SK-N-SH (cell line): ENCODE results near the gene UCN2. TPM values are rescaled to one million over a fixed set of nuclear protein-coding genes. Genes with fewer than 3 reads are reported as not detected.

ENCODE experiments used
- CTCF ChIA-PET: fragments of 300-600, 350-600 bp; formaldehyde crosslinking; extraction: SDS; loops from one replicate; lab custom pipeline; 2021; lab: Yijun Ruan, JAX
- POLR2A ChIA-PET: fragments of 350-600 bp; sonication (Branson Sonifier 250); formaldehyde crosslinking; extraction: SDS; loops from one replicate; lab custom pipeline; 2020; ENCODE audit warnings: antibody characterized with exemption, inconsistent platforms; lab: Yijun Ruan, JAX
- DNase-seq: peaks from one replicate; pipeline ENCODE4 v3.0.0; 2012
- H2AFZ ChIP-seq: fragments of 200-600 bp; sonication (generic); 2 replicates; pipeline ENCODE4 v1.8.1; 2016; ENCODE audit warnings: antibody characterized with exemption, mild to moderate bottlenecking, low read depth
- H3F3A ChIP-seq: fragments of 200-600 bp; sonication (generic); replicated peaks from 2 replicates; pipeline ENCODE3; 2016; ENCODE audit warnings: antibody characterized with exemption, mild to moderate bottlenecking; ENCODE audit not compliant: insufficient read depth
- H3K27ac ChIP-seq, 2 experiments: fragments of 200-500 bp in 1 of 2; fragments of 200-600 bp in 1 of 2; sonication (Bioruptor generic) in 1 of 2; sonication (generic), shearing (Covaris generic) in 1 of 2; 2 replicates each; pipeline versions ENCODE4 v1.5.1 to v1.6.1; 2014 to 2016; ENCODE audit warnings: low read depth in 2 of 2, inconsistent platforms in 1 of 2, low read length in 1 of 2, mild to moderate bottlenecking in 1 of 2, mixed read lengths in 1 of 2
- H3K27me3 ChIP-seq: fragments of 200-600 bp; sonication (generic), shearing (Covaris generic); 2 replicates; pipeline ENCODE4 v1.6.1; 2016; ENCODE audit warnings: mixed run types; ENCODE audit not compliant: insufficient read depth
- H3K36me3 ChIP-seq, 2 experiments: fragments of 200-500 bp in 1 of 2; fragments of 200-600 bp in 1 of 2; sonication (Bioruptor generic) in 1 of 2; sonication (generic) in 1 of 2; replicated peaks in 1 of 2; 2 replicates each; pipeline versions ENCODE3 to v1.5.1; 2014 to 2016; ENCODE audit warnings: low read length in 1 of 2, mild to moderate bottlenecking in 1 of 2; ENCODE audit not compliant: insufficient read depth in 2 of 2, control insufficient read depth in 1 of 2
- H3K4me1 ChIP-seq, 2 experiments: fragments of 200-500 bp in 1 of 2; fragments of 200-600 bp in 1 of 2; sonication (Bioruptor generic) in 1 of 2; sonication (generic), shearing (Covaris generic) in 1 of 2; 2 replicates each; pipeline versions ENCODE4 v1.5.1 to v1.6.1; 2014 to 2016; ENCODE audit warnings: low read depth in 1 of 2, low read length in 1 of 2, mixed run types in 1 of 2; ENCODE audit not compliant: insufficient read depth in 2 of 2, control insufficient read depth in 1 of 2
- H3K4me2 ChIP-seq: fragments of 200-600 bp; sonication (generic), shearing (Covaris generic); 2 replicates; pipeline ENCODE4 v1.6.1; 2017; ENCODE audit warnings: mixed run types
- H3K4me3 ChIP-seq, 2 experiments: fragments of 200-500 bp in 1 of 2; fragments of 200-600 bp in 1 of 2; sonication (Bioruptor generic) in 1 of 2; sonication (generic), shearing (Covaris generic) in 1 of 2; 2 replicates each; pipeline versions ENCODE4 v1.5.1 to v1.8.1; 2014 to 2016; ENCODE audit warnings: low read depth in 2 of 2, inconsistent platforms in 1 of 2, low read length in 1 of 2, mild to moderate bottlenecking in 1 of 2, mixed read lengths in 1 of 2, moderate library complexity in 1 of 2
- H3K79me2 ChIP-seq: fragments of 200-600 bp; sonication (generic); 2 replicates; pipeline ENCODE4 v1.8.1; 2017; ENCODE audit warnings: mild to moderate bottlenecking; ENCODE audit not compliant: insufficient read depth
- H3K9ac ChIP-seq: fragments of 200-600 bp; sonication (generic); 2 replicates; pipeline ENCODE4 v1.6.1; 2017; ENCODE audit warnings: mixed run types
- H3K9me2 ChIP-seq: fragments of 200-600 bp; sonication (generic); 2 replicates; pipeline ENCODE4 v1.6.1; 2017; ENCODE audit warnings: mixed run types
- H3K9me3 ChIP-seq: fragments of 200-600 bp; sonication (generic); 2 replicates; pipeline ENCODE4 v1.6.1; 2017; ENCODE audit warnings: mixed run types, mild to moderate bottlenecking, moderate library complexity
- H4K20me1 ChIP-seq: fragments of 200-600 bp; sonication (generic); 2 replicates; pipeline ENCODE4 v1.6.1; 2017; ENCODE audit warnings: mild to moderate bottlenecking, mixed run types; ENCODE audit not compliant: insufficient read depth
- CHD2 ChIP-seq: fragments of 150-350 bp; IDR thresholded peaks from 2 replicates; pipeline ENCODE4 v1.6.1; 2018; ENCODE audit warnings: low read length; ENCODE audit not compliant: partially characterized antibody
- CTCF ChIP-seq: fragments of 200-600 bp; sonication (generic); IDR thresholded peaks from 2 replicates; pipeline ENCODE4 v1.6.1; 2017; ENCODE audit warnings: antibody characterized with exemption, mild to moderate bottlenecking, moderate library complexity
- ELF1 ChIP-seq: IDR thresholded peaks from 2 replicates; pipeline ENCODE4 v1.4.0; 2012
- EZH2phosphoT487 ChIP-seq: fragments of 200-600 bp; sonication (generic); IDR thresholded peaks from 2 replicates; pipeline ENCODE4 v1.6.1; 2017; ENCODE audit warnings: low read depth, mixed run types, mild to moderate bottlenecking, antibody characterized with exemption, moderate library complexity, borderline replicate concordance
- FOSL2 ChIP-seq: IDR thresholded peaks from 2 replicates; pipeline ENCODE4 v1.4.0; 2012; ENCODE audit warnings: low read depth, mild to moderate bottlenecking, moderate library complexity, borderline replicate concordance
- FOXJ3 ChIP-seq: sonication (generic); formaldehyde crosslinking; IDR thresholded peaks from 2 replicates; pipeline ENCODE4 v1.5.1; 2020; ENCODE audit warnings: mild to moderate bottlenecking, missing genetic modification reagents
- FOXM1 ChIP-seq: IDR thresholded peaks from 2 replicates; pipeline ENCODE4 v1.4.0; 2012; ENCODE audit warnings: low read depth, mild to moderate bottlenecking
- JUND ChIP-seq: IDR thresholded peaks from 2 replicates; pipeline ENCODE4 v1.4.0; 2012
- MXI1 ChIP-seq: IDR thresholded peaks from 2 replicates; pipeline ENCODE4 v1.6.1; 2012; ENCODE audit warnings: mild to moderate bottlenecking, low read depth, low read length, improper control_type of control experiment
- NFIC ChIP-seq: IDR thresholded peaks from 2 replicates; pipeline ENCODE4 v1.4.0; 2012; ENCODE audit warnings: borderline replicate concordance
- POLR2AphosphoS5 ChIP-seq: IDR thresholded peaks from 2 replicates; pipeline ENCODE4 v1.6.1; 2012; ENCODE audit warnings: low read depth, low read length
- SIN3A ChIP-seq: IDR thresholded peaks from 2 replicates; pipeline ENCODE4 v1.6.1; 2012; ENCODE audit warnings: low read depth, mild to moderate bottlenecking, low read length, moderate library complexity, borderline replicate concordance
- TAF1 ChIP-seq: IDR thresholded peaks from 2 replicates; pipeline ENCODE4 v1.6.1; 2012; ENCODE audit warnings: low read depth, mild to moderate bottlenecking, low read length, moderate library complexity, borderline replicate concordance
- TCF12 ChIP-seq: IDR thresholded peaks from 2 replicates; pipeline ENCODE4 v1.4.0; 2012
- TEAD4 ChIP-seq: IDR thresholded peaks from 2 replicates; pipeline ENCODE4 v1.4.0; 2012; ENCODE audit warnings: mild to moderate bottlenecking, borderline replicate concordance; ENCODE audit not compliant: insufficient read depth
- USF2 ChIP-seq: fragments of 150-350 bp; IDR thresholded peaks from 2 replicates; pipeline ENCODE4 v1.6.1; 2017; ENCODE audit warnings: antibody characterized with exemption, low read length, low read depth, borderline replicate concordance
- YY1 ChIP-seq: IDR thresholded peaks from 2 replicates; pipeline ENCODE4 v1.4.0; 2012; ENCODE audit warnings: low read depth, mild to moderate bottlenecking
- WGBS: methylation state at CpG from one replicate; pipeline ENCODE4 v1.1.6; 2017; ENCODE audit warnings: low lambda C conversion rate; 5-methylcytosine and 5-hydroxymethylcytosine counted together
- polyA plus RNA-seq, 3 experiments: library from polyadenylated mRNA; depleted of rRNA; stranded (reverse); fragments of >200 nt; gene quantifications; 2 replicates each; pipeline ENCODE4 v1.2.3, GENCODE V29; 2012
- TF ChIP-seq, protein P1 (sequence below): IDR thresholded peaks from 2 replicates; pipeline ENCODE4 v1.6.1; 2012; ENCODE audit warnings: mild to moderate bottlenecking, low read depth, low read length, moderate library complexity
- TF ChIP-seq, protein P2 (sequence below): IDR thresholded peaks from 2 replicates; pipeline ENCODE4 v1.4.0; 2012; ENCODE audit warnings: low read depth, borderline replicate concordance

UCN2 gene
- polyA plus RNA-seq, 1 of the 3 experiments (the other 2 are of a cell fraction), result 0.69 TPM

DNA sequence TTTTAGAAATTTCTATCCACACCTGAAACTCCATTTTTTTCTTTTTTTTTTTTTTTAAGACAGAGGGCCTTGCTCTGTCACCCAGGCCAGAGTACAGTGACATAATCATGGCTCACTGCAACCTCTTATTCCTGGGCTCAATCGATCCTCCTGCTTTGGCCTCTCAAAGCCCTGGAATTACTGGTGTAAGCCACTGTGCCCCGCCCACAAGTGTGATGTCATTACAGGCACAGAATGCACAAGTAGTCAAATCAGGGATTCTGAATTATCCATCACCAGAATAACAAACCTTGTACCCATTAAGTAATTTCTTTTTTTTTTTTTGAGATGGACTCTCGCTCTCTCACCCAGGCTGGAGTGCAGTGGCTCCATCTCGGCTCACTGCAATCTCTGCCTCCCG lies 43.9 kb upstream of the UCN2 start:
- H3K9me2 ChIP-seq, result no peaks in the 10 kb centered on the region
- H4K20me1 ChIP-seq, result no peaks in the 10 kb centered on the region
- TF ChIP-seq NFIC (no peak), JUND (no peak), ELF1 (no peak), FOXM1 (no peak), TAF1 (no peak), FOXJ3 (CRISPR knock-in tag) (no peak), FOSL2 (no peak), CHD2 (no peak), TEAD4 (no peak), TCF12 (no peak), USF2 (no peak)
- TF ChIP-seq, protein P1, sequence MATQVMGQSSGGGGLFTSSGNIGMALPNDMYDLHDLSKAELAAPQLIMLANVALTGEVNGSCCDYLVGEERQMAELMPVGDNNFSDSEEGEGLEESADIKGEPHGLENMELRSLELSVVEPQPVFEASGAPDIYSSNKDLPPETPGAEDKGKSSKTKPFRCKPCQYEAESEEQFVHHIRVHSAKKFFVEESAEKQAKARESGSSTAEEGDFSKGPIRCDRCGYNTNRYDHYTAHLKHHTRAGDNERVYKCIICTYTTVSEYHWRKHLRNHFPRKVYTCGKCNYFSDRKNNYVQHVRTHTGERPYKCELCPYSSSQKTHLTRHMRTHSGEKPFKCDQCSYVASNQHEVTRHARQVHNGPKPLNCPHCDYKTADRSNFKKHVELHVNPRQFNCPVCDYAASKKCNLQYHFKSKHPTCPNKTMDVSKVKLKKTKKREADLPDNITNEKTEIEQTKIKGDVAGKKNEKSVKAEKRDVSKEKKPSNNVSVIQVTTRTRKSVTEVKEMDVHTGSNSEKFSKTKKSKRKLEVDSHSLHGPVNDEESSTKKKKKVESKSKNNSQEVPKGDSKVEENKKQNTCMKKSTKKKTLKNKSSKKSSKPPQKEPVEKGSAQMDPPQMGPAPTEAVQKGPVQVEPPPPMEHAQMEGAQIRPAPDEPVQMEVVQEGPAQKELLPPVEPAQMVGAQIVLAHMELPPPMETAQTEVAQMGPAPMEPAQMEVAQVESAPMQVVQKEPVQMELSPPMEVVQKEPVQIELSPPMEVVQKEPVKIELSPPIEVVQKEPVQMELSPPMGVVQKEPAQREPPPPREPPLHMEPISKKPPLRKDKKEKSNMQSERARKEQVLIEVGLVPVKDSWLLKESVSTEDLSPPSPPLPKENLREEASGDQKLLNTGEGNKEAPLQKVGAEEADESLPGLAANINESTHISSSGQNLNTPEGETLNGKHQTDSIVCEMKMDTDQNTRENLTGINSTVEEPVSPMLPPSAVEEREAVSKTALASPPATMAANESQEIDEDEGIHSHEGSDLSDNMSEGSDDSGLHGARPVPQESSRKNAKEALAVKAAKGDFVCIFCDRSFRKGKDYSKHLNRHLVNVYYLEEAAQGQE, result no peak
- TF ChIP-seq, protein P2, sequence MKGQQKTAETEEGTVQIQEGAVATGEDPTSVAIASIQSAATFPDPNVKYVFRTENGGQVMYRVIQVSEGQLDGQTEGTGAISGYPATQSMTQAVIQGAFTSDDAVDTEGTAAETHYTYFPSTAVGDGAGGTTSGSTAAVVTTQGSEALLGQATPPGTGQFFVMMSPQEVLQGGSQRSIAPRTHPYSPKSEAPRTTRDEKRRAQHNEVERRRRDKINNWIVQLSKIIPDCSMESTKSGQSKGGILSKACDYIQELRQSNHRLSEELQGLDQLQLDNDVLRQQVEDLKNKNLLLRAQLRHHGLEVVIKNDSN, result no peak
- peaks cover 36 to 46% of the 10 kb centered on the region in 2 experiments for H3K36me3 ChIP-seq
- H3K9ac ChIP-seq, result no peak overlapping the region
- H3K79me2 ChIP-seq, result peaks cover 47% of the 10 kb centered on the region
- H3K4me3 ChIP-seq, result no peak overlapping the region
- H3K27ac ChIP-seq, result no peak overlapping the region
- no peak for DNase-seq
- ChIA-PET CTCF (interaction anchor here (1.2 kb wide), 1 partner anchor 49 kb away, joined by 4 read pairs; no protein-coding TSS in a partner anchor), POLR2A (no interaction called here)
- WGBS, result 84% methylated on average over 5 of the region's 5 CpGs
- H3K4me1 ChIP-seq, result peaks cover 5 to 7% of the 10 kb centered on the region in 2 experiments; a peak in 3 of 4 replicates
- no peak overlapping the region for H2AFZ ChIP-seq
- H3K27me3 ChIP-seq, result no peaks in the 10 kb centered on the region
- H3K4me2 ChIP-seq, result no peak overlapping the region
- peaks cover 5% of the 10 kb centered on the region for H3F3A ChIP-seq
- no peaks in the 10 kb centered on the region for H3K9me3 ChIP-seq

DNA sequence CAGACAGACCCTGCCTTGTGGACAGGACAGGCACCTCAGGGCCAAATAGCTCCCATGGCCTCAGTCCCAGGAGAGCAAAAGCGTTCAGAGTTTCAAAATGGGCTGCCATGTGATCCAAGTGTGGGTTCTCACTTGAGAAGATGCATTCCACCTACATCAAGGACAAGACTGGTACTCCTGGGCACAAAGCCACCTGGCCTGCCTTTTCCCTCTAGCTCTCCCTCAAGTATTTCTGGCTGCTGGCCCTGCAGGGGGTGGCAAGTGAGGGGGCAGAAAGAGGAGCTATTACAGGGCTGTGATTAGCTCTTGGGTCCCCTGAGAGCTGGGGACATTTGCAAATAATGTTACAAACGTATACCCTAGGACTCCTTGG lies 38.0 kb upstream of the UCN2 start:
- Histone ChIP-seq H3K27me3 (no peaks in the 10 kb centered on the region), H3K9me3 (no peaks in the 10 kb centered on the region), H3K9ac (no peak overlapping the region), H3K4me2 (no peak overlapping the region), H3K4me1 (peaks cover 11 to 25% of the 10 kb centered on the region in 2 experiments; a peak in 3 of 4 replicates), H3K27ac (no peak overlapping the region), H3K79me2 (peaks cover 19% of the 10 kb centered on the region), H4K20me1 (no peaks in the 10 kb centered on the region), H3K9me2 (no peaks in the 10 kb centered on the region), H3K4me3 (no peak overlapping the region), H3K36me3 (peaks cover 41 to 64% of the 10 kb centered on the region in 2 experiments), H3F3A (peaks cover 38% of the 10 kb centered on the region), H2AFZ (no peak overlapping the region)
- WGBS, result 100% methylated on average over 1 of the region's 2 CpGs
- no peak for DNase-seq
- CTCF ChIA-PET, result interaction anchor here (1.1 to 1.5 kb wide), 2 partner anchors 34 to 165 kb away, joined by 3 read pairs; partner anchors contain the start of gene SLC26A6
- POLR2A ChIA-PET, result no interaction called here
- no peak for TF ChIP-seq EZH2phosphoT487
- TF ChIP-seq SIN3A, result no peak
- TF ChIP-seq MXI1, result no peak
- TF ChIP-seq JUND, result no peak
- TF ChIP-seq TAF1, result no peak
- TF ChIP-seq POLR2AphosphoS5, result no peak
- no peak for TF ChIP-seq YY1
- TF ChIP-seq CTCF, result no peak
